Measurements from ENCODE around the gene NCCRP1.

GRCh38 chr19:39180749-39181148 lies 16.0 kb upstream of the NCCRP1 start:
- TF ChIP-seq CTCF (IDR thresholded peaks at IDR 0.05; ENCODE audit: poor library complexity, severe bottlenecking) (no peak), RAD21 (conservative IDR thresholded peaks at IDR 0.05) (no peak), TAF1 (IDR thresholded peaks at IDR 0.05; ENCODE audit: low read depth) (no peak), EP300 (conservative IDR thresholded peaks at IDR 0.05; ENCODE audit: poor library complexity, severe bottlenecking) (no peak), SMC3 (conservative IDR thresholded peaks at IDR 0.05; ENCODE audit: poor library complexity) (no peak), EZH2 (IDR thresholded peaks at IDR 0.05; ENCODE audit: borderline replicate concordance, insufficient read depth, low read length, poor library complexity, severe bottlenecking) (no peak), POLR2AphosphoS5 (IDR thresholded peaks at IDR 0.05) (no peak)
- TF ChIP-seq, protein P1, sequence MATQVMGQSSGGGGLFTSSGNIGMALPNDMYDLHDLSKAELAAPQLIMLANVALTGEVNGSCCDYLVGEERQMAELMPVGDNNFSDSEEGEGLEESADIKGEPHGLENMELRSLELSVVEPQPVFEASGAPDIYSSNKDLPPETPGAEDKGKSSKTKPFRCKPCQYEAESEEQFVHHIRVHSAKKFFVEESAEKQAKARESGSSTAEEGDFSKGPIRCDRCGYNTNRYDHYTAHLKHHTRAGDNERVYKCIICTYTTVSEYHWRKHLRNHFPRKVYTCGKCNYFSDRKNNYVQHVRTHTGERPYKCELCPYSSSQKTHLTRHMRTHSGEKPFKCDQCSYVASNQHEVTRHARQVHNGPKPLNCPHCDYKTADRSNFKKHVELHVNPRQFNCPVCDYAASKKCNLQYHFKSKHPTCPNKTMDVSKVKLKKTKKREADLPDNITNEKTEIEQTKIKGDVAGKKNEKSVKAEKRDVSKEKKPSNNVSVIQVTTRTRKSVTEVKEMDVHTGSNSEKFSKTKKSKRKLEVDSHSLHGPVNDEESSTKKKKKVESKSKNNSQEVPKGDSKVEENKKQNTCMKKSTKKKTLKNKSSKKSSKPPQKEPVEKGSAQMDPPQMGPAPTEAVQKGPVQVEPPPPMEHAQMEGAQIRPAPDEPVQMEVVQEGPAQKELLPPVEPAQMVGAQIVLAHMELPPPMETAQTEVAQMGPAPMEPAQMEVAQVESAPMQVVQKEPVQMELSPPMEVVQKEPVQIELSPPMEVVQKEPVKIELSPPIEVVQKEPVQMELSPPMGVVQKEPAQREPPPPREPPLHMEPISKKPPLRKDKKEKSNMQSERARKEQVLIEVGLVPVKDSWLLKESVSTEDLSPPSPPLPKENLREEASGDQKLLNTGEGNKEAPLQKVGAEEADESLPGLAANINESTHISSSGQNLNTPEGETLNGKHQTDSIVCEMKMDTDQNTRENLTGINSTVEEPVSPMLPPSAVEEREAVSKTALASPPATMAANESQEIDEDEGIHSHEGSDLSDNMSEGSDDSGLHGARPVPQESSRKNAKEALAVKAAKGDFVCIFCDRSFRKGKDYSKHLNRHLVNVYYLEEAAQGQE (IDR thresholded peaks at IDR 0.05; ENCODE audit: borderline replicate concordance): no peak
